Prostate gland (tissue), 2 donors: ENCODE results near the gene PTPRH. TPM values are rescaled to one million over a fixed set of nuclear protein-coding genes. Genes with fewer than 3 reads are reported as not detected.

ENCODE experiments used
- DNase-seq: peaks from one replicate; pipeline ENCODE4 v3.0.0-alpha.2; 2019; ENCODE audit warnings: low spot score
- H3K27ac ChIP-seq, 2 donors: fragments of 200-600 bp; sonication (generic); 2 replicates each; pipeline ENCODE4 v1.5.1; 2017 to 2019
- H3K27me3 ChIP-seq: fragments of 200-600 bp; sonication (generic); replicated peaks from 2 replicates; pipeline ENCODE4 v1.5.1; 2019; ENCODE audit not compliant: insufficient read depth
- H3K36me3 ChIP-seq, 2 donors: fragments of 200-600 bp; sonication (generic); 1 replicate in 1 of 2; 2 replicates in 1 of 2; pipeline versions ENCODE4 v1.5.1 to v1.8.1; 2017 to 2019
- H3K4me1 ChIP-seq: fragments of 200-600 bp; sonication (generic); replicated peaks from 2 replicates; pipeline ENCODE4 v1.5.1; 2019
- H3K4me3 ChIP-seq, 2 donors: fragments of 200-600 bp; sonication (generic); 2 replicates each; pipeline ENCODE4 v1.5.1; 2017 to 2019
- H3K9me3 ChIP-seq: fragments of 200-600 bp; sonication (generic); 2 replicates; pipeline ENCODE4 v1.5.1; 2017
- POLR2A ChIP-seq: fragments of 450-650 bp; IDR thresholded peaks from one replicate; pipeline ENCODE4 v1.6.1; 2016; ENCODE audit warnings: antibody characterized with exemption, mild to moderate bottlenecking
- POLR2AphosphoS5 ChIP-seq: sonication (generic); formaldehyde crosslinking; IDR thresholded peaks from one replicate; pipeline ENCODE4 v1.6.1; 2017; ENCODE audit warnings: antibody characterized with exemption
- WGBS: methylation state at CpG from one replicate; pipeline ENCODE4 v1.1.5; 2018; 5-methylcytosine and 5-hydroxymethylcytosine counted together
- intact Hi-C: fragments of 100-400 bp; cut with DNase I; formaldehyde crosslinking; loops from one replicate; pipeline ENCODE4 v1.14.2; 2022
- total RNA-seq, 2 donors: library from RNA; depleted of rRNA; stranded (reverse); fragments of >200 nt; gene quantifications; one replicate each; pipeline ENCODE4 v1.1.0, GENCODE V29; 2016
- TF ChIP-seq, protein P1 (sequence below), 4 experiments: fragments of 200-600 bp in 2 of 4; fragments of 450-650 bp in 2 of 4; sonication (generic) in 2 of 4; IDR thresholded peaks; 1 replicate in 3 of 4; 2 replicates in 1 of 4; pipeline ENCODE4 v1.5.1; 2016 to 2019; ENCODE audit warnings: antibody characterized with exemption in 4 of 4, mild to moderate bottlenecking in 2 of 4, moderate library complexity in 2 of 4

The PTPRH gene
- total RNA-seq, 2 donors from 2014 or later: 4.0 TPM; not detected in 1

DNA sequence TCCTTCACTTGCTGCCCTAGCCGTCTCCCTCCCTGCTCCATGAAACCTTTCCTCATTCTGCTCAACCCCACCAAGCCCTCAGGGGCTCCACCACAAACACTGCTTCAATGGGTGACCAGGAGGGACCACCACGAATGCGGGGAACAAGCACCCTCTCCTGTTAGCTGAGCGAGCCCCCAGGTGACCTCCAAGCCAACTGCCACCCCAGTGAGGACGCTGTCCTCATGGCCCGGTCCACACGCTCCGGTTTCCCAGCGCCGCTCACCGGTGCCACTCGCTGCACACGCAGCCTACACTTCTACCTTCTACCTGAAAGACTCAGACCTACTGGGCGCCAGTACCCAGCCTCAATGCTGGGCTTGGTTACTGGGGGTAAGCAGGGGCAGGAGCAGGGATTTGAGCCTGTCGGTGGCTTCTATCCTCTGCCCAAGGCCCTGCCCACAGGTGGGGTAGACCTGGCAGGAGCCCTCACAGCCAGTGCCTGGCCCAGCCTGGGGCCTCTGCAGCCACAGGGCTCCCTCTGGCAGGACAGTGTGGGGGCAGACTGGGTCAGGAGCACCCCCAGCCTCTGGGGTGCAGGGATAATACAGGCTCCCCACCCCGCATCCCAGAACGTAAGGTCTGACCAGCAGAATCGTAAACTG lies 20.0 kb upstream of the PTPRH start:
- DNase-seq: no peak
- TF ChIP-seq, protein P1, sequence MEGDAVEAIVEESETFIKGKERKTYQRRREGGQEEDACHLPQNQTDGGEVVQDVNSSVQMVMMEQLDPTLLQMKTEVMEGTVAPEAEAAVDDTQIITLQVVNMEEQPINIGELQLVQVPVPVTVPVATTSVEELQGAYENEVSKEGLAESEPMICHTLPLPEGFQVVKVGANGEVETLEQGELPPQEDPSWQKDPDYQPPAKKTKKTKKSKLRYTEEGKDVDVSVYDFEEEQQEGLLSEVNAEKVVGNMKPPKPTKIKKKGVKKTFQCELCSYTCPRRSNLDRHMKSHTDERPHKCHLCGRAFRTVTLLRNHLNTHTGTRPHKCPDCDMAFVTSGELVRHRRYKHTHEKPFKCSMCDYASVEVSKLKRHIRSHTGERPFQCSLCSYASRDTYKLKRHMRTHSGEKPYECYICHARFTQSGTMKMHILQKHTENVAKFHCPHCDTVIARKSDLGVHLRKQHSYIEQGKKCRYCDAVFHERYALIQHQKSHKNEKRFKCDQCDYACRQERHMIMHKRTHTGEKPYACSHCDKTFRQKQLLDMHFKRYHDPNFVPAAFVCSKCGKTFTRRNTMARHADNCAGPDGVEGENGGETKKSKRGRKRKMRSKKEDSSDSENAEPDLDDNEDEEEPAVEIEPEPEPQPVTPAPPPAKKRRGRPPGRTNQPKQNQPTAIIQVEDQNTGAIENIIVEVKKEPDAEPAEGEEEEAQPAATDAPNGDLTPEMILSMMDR (IDR thresholded peaks at IDR 0.05): no peak
- TF ChIP-seq POLR2AphosphoS5: no peak
- TF ChIP-seq POLR2A: no peak
- Histone ChIP-seq H3K27me3 (no peaks in the 10 kb centered on the region), H3K9me3 (no peaks in the 10 kb centered on the region), H3K4me3 (no peak overlapping the region), H3K27ac (no peak overlapping the region), H3K4me1 (no peaks in the 10 kb centered on the region), H3K36me3 (peaks cover 14 to 25% of the 10 kb centered on the region in 2 donors)
- intact Hi-C loops: no loop called here
- WGBS: 92% methylated on average over 18 of the region's 18 CpGs

DNA sequence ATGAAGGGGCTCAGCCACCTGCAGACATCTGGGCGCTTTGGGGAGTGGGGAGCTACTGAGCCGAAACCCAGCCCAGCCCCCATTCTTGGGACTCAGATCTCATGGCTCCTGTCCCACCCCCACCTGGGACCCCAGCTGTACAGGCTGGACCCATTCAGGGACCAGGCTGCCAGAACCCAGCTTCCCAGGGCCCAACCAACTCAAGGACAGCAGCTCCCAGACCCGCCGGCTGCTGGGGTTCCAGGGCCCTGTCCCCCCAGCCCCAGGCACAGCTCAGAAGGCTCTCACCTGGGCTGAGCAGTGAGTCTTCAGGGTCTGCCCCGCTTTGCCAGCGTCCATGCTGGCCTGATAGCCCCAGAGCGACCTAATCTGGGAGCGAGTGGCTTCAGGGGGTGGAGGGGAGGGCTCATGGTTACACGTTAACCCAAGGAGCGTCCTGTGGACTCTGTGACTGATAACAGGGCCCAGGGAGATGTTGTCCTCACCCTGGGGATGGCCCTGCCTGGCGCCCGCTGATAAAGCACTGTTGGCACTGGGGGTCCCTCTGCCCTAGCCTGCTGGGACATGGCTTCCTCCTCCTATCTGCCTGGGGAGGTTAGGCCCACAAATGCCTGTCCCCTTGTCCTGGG lies 19.2 kb upstream of the PTPRH start, which contains the start of gene TMEM86B:
TMEM86B (minus strand) TSS at position 361 of the 629 bp plus-strand sequence; CDS start at position 339, 22 bp downstream.
- WGBS: 80% methylated on average over 12 of the region's 12 CpGs
- H3K36me3 ChIP-seq: peaks cover 14 to 25% of the 10 kb centered on the region in 2 donors
- no peak for DNase-seq
- no peaks in the 10 kb centered on the region for H3K9me3 ChIP-seq
- no peaks in the 10 kb centered on the region for H3K4me1 ChIP-seq
- H3K4me3 ChIP-seq: no peak within 1 kb of the TSS
- intact Hi-C loops: no loop called here
- no peak for TF ChIP-seq POLR2AphosphoS5
- TF ChIP-seq, protein P1 (IDR thresholded peaks at IDR 0.05): no peak
- TF ChIP-seq POLR2A: no peak
- H3K27ac ChIP-seq: no peak within 1 kb of the TSS
- no peaks in the 10 kb centered on the region for H3K27me3 ChIP-seq

DNA sequence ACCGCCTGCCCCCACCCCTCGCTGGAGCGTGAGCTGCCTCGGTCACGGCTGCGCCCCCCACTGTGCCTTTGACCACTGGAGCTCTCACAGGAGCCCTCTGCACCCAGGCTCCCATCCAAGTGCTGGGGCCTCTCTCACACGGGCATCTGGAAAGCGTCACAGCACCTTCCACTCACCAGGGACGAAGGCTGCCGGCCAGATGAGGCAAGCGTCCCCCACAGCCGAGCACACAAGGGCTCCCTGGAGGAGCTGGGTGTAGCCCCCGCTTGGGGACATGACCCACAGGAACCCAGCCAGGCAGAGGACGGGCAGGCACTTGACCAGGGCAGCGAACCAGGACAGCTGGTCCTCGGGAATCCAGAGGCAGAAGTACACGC lies 18.7 kb upstream of the PTPRH start:
- intact Hi-C loops: no loop called here
- no peak for DNase-seq
- TF ChIP-seq, protein P1 (IDR thresholded peaks at IDR 0.05): no peak
- TF ChIP-seq POLR2A: no peak
- no peak for TF ChIP-seq POLR2AphosphoS5
- Histone ChIP-seq H3K4me3 (no peak overlapping the region), H3K9me3 (no peaks in the 10 kb centered on the region), H3K27me3 (no peaks in the 10 kb centered on the region), H3K27ac (no peak overlapping the region), H3K4me1 (no peaks in the 10 kb centered on the region), H3K36me3 (peaks cover 14 to 25% of the 10 kb centered on the region in 2 donors)
- 64% methylated on average over 16 of the region's 17 CpGs for WGBS

DNA sequence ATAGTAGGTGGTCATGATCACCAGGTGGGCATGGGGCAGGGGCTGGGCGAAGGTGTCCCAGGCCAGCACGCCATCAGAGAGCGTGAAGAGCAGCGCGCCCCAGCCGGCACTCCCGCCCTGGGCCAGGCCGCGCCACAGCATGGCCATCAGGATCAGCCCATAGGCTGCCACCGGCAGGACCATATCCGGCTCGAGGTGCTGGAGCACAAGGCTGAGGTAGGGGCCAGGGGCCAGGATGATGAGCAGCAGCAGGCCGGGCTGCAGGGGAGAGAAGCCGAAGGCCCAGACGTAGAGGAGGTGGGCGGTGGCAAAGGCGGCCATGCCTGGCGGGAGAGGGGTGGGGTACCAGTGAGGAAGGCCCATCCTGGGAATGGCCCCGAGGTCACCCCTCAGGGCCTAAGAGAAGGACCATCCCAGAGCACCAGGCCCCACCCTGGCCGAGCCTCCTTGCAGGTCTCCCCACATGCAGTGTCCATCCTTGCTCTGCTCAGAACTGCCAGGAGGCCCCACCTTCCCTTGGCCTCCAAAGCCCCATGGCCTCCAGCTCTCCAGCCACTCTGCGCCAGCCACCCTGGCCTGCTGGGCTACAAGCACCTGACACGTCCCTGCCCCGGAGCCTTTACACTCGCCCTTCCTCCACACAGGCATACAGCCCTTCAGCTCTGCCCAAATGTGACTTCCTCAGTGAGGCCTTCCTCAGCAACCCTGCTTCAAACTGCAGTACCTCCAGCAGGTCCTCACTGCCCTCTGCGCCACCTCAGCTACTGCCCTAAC lies 18.1 kb upstream of the PTPRH start:
- no peak overlapping the region for H3K27ac ChIP-seq
- TF ChIP-seq POLR2AphosphoS5 (no peak), POLR2A (no peak)
- TF ChIP-seq, protein P1 (IDR thresholded peaks at IDR 0.05): no peak
- WGBS: 87% methylated on average over 25 of the region's 25 CpGs
- no peak for DNase-seq
- H3K9me3 ChIP-seq: no peaks in the 10 kb centered on the region
- H3K36me3 ChIP-seq: peaks cover 14 to 23% of the 10 kb centered on the region in 2 donors
- no peak overlapping the region for H3K4me3 ChIP-seq
- no peaks in the 10 kb centered on the region for H3K4me1 ChIP-seq
- H3K27me3 ChIP-seq: no peaks in the 10 kb centered on the region
- intact Hi-C loops: no loop called here
